Measurements from ENCODE around the gene RGPD4.
"Not testable (repeated sequence)": the region's sequence is repeated elsewhere in the genome, so short reads cannot be mapped to it uniquely, and the experiment has no call there.

The RGPD4 gene

DNA sequence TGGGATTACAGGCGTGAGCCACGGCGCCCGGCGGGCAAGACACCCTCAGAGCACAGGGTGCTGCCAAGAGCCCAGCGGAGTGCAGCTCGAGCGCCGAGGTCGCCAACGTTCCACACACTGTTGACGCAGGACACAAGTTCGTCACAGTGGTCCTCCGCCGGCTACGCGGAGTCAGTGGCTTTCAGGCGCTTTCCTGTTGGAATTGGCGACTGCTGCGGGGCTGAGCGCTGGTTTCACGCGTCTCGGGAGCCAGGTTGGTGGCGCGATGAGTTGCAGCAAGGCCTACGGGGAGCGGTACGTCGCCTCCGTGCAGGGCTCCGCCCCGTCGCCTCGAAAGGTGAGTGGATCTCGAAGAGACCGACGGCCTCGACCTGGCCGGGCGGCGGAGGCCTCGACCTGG is at the start of gene RGPD4:
Gene RGPD4, plus strand, starts transcription at position 144 of the 400 bp plus-strand sequence. Its CDS starts 122 bp downstream, at position 266.
- not testable (repeated sequence) for DNase-seq (ENCODE audit: insufficient read length, low spot score); FAIRE-seq

DNA sequence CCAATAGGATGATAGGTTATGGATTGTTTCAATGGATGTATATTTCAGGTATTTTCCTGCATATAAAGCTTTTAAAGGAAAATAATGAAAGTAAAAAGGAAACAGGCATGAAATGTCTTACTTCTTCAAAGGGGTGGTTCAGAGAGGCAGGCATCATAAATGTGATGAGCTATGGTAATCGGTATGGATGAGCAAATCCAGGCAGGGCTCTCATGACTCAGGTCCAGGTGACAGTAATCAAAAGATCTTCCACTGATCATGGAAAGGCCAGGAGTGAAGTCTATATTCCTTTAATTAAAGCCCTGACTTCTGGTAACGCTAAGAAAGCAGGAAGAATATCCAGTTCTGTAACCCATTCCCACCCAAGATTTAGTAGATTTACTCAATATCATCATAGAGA is 48.7 kb upstream of the RGPD4 start:
- TF ChIP-seq, protein P1, sequence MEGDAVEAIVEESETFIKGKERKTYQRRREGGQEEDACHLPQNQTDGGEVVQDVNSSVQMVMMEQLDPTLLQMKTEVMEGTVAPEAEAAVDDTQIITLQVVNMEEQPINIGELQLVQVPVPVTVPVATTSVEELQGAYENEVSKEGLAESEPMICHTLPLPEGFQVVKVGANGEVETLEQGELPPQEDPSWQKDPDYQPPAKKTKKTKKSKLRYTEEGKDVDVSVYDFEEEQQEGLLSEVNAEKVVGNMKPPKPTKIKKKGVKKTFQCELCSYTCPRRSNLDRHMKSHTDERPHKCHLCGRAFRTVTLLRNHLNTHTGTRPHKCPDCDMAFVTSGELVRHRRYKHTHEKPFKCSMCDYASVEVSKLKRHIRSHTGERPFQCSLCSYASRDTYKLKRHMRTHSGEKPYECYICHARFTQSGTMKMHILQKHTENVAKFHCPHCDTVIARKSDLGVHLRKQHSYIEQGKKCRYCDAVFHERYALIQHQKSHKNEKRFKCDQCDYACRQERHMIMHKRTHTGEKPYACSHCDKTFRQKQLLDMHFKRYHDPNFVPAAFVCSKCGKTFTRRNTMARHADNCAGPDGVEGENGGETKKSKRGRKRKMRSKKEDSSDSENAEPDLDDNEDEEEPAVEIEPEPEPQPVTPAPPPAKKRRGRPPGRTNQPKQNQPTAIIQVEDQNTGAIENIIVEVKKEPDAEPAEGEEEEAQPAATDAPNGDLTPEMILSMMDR (IDR thresholded peaks at IDR 0.05; ENCODE audit: insufficient read depth, missing control alignments): no peak
- no peak for FAIRE-seq
- no peak for DNase-seq (ENCODE audit: insufficient read length, low spot score)

DNA sequence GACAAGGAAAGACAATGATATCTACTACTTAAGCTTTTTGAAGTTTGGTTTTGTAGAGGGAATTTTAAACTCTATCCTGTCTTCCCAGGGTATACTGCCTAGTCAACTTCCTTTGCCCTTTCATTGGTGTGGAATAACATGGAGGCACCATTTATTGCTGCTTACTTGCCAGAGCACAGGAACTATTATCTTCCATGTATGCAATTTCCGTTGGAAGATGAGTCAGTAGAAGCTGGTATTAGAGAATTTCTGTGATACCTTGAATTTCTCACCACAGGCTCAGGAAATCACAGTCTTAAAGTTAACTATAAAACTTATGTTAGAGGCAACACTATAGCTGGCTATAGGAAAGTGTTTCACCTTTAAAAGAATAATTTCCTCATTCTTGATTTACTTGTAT is 40.9 kb upstream of the RGPD4 start:
- TF ChIP-seq, protein P1 (IDR thresholded peaks at IDR 0.05; ENCODE audit: insufficient read depth, missing control alignments): no peak
- FAIRE-seq (no peak), DNase-seq (ENCODE audit: insufficient read length, low spot score) (no peak)

DNA sequence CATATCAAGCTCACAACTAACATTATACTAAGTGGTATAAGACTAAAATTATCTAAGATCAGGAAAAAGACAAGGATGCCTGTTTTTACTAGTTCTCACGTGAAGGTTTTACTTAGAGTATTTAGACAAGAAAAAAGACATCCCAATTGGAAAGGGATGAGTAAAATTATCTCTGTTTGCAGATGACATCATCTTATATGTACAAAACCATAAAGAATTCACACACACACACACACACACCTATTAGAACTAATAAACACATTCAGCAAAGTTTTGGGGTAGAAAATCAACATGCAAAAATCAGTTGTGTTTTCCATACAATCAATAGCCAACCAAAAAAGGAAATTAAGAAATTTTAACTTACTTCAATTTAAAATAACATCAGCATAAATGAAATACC is 35.9 kb upstream of the RGPD4 start:
- FAIRE-seq (no peak), DNase-seq (ENCODE audit: insufficient read length, low spot score) (no peak)
- TF ChIP-seq, protein P1 (IDR thresholded peaks at IDR 0.05; ENCODE audit: insufficient read depth, missing control alignments): no peak

DNA sequence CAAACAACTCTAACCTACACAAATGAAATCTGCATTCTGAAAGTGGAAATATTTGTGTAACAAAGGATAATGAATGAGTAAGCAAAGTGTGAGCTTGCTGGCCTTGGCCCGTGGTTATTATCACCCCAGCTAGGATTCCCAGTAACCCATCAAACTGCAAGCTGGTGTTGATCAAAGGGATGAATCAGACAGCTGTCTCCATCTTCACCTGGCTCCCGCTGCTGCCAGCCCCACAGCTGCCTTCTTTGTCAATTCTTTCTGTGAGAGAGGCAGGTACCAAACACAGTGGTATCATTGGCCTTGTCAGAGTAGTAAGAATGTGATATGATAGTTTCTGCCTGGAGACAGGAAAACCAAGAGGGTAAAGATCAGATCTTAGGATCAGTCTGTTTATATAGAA is 25.2 kb upstream of the RGPD4 start:
- TF ChIP-seq, protein P1 (IDR thresholded peaks at IDR 0.05; ENCODE audit: insufficient read depth, missing control alignments): no peak
- DNase-seq (ENCODE audit: insufficient read length, low spot score): no peak
- FAIRE-seq: no peak

DNA sequence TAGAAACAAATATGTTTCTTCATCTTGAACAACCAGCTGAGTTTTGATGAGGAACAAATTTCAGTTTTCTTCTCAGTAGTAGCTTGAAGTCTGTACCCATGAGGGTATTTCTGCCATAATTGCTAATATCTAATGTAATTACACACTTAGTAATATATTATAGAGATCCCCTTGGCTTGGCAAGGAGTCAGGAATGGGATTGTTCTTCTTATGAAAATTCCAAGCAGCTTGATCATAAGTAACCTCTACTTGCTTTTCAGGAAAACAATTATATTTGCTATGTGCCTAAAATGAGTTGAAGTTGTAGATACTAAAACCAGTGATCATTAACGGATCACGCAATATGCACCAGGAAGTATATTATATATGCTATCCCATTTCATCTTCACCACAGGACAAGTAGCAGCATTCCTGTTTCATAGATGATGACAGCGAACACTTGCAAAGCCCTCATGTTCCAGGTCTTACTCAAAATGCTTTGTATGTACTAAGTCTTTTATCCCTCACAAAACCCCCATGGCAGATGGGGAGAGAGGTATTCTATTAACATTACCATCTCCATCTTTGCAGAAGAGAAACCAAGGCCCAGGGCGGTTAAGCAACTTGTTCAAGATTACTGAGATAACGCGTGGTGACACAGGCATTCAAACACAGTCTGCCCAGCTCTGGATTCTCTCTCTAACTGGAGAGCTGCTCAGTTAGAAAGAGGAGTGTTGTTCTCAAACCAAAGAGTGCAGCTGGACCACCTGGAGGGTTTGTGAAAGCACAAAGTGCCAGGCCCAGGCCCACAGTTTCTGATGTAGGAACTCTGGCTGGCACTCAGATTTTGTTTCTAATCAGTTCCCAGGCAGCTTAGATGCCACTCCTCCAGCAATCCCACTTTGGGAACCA is 21.8 kb upstream of the RGPD4 start:
- DNase-seq (ENCODE audit: insufficient read length, low spot score): no peak
- TF ChIP-seq, protein P1 (IDR thresholded peaks at IDR 0.05; ENCODE audit: insufficient read depth, missing control alignments): no peak
- FAIRE-seq: no peak

DNA sequence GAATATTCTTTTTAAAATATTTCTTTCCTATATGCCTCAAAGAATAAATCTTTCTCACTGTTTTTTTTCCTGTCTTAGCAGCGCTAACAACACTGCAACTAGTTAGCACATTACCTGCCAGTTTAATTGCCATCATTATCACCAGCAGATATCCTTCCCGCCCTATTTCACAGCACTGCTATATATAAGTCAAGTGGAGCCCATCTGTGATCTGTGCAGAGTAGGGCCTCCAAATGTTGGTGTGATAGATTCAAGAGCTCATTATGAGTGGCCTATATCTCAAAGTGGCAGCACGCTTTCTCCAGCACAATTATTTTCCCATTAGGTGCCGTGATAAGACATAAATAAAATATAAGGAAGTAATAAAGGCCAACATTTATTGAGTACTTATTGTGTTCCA is 19.8 kb upstream of the RGPD4 start:
- TF ChIP-seq, protein P1 (IDR thresholded peaks at IDR 0.05; ENCODE audit: insufficient read depth, missing control alignments): no peak
- no peak for DNase-seq (ENCODE audit: insufficient read length, low spot score)
- no peak for FAIRE-seq
